WTC11 (cell line): Measurements from ENCODE around the gene DNAJB12. TPM values are rescaled to one million over a fixed set of nuclear protein-coding genes. Genes with fewer than 3 reads are reported as not detected.

Experiments
- ATAC-seq: fragments of 200-7000 bp; cut with Tn5 transposase; 2 replicates; pipeline ENCODE4 v1.10.0; 2021; ENCODE audit warnings: mild to moderate bottlenecking, moderate library complexity
- CTCF ChIA-PET: fragments of 300-600 bp; sonication (Branson Sonifier 250); formaldehyde crosslinking; loops from one replicate; lab custom pipeline; 2021; ENCODE audit warnings: antibody characterized with exemption; lab: Charles Lee
- POLR2A ChIA-PET: fragments of 350-600 bp; sonication (Branson Sonifier 250); formaldehyde crosslinking; loops from one replicate; lab custom pipeline; 2021; ENCODE audit warnings: antibody characterized with exemption; lab: Charles Lee
- DNase-seq: peaks from one replicate; pipeline ENCODE4 v3.0.0; 2021; ENCODE audit warnings: low spot score
- H3K27ac Mint-ChIP-seq: 2 replicates; pipeline ENCODE4 v1.8.0; 2021; ENCODE audit warnings: mixed read lengths
- H3K27me3 Mint-ChIP-seq: 2 replicates; pipeline ENCODE4 v1.8.0; 2021; ENCODE audit warnings: low read depth, mild to moderate bottlenecking, moderate library complexity, mixed read lengths
- H3K36me3 Mint-ChIP-seq: 2 replicates; pipeline ENCODE4 v1.8.0; 2021; ENCODE audit warnings: mixed read lengths
- H3K4me1 Mint-ChIP-seq: 2 replicates; pipeline ENCODE4 v1.8.0; 2022; ENCODE audit warnings: mixed read lengths
- H3K4me3 Mint-ChIP-seq: 2 replicates; pipeline ENCODE4 v1.8.0; 2021; ENCODE audit warnings: mild to moderate bottlenecking, moderate library complexity, mixed read lengths
- H3K9me3 Mint-ChIP-seq: 2 replicates; pipeline ENCODE4 v1.8.0; 2021; ENCODE audit warnings: mixed read lengths
- ATF2 ChIP-seq: sonication (generic); formaldehyde crosslinking; IDR thresholded peaks from 2 replicates; pipeline ENCODE4 v1.8.1; 2022; ENCODE audit warnings: low read depth, missing genetic modification reagents, borderline replicate concordance
- CREM ChIP-seq: sonication (generic); formaldehyde crosslinking; IDR thresholded peaks from 2 replicates; pipeline ENCODE4 v1.8.1; 2022; ENCODE audit warnings: mild to moderate bottlenecking, missing genetic modification reagents, moderate library complexity
- ESRRA ChIP-seq: sonication (generic); formaldehyde crosslinking; IDR thresholded peaks from 2 replicates; pipeline ENCODE4 v1.8.1; 2022; ENCODE audit warnings: mild to moderate bottlenecking, missing genetic modification reagents, borderline replicate concordance
- HMGXB4 ChIP-seq: sonication (generic); formaldehyde crosslinking; IDR thresholded peaks from 2 replicates; pipeline ENCODE4 v1.8.1; 2023; ENCODE audit warnings: mild to moderate bottlenecking, moderate library complexity, missing genetic modification reagents
- NFATC4 ChIP-seq: fragments of 250-450 bp; sonication (Bioruptor Pico); IDR thresholded peaks from 2 replicates; pipeline ENCODE4 v1.9.0; 2021; ENCODE audit warnings: mild to moderate bottlenecking
- NR3C1 ChIP-seq: sonication (generic); formaldehyde crosslinking; conservative IDR thresholded peaks from 2 replicates; pipeline ENCODE4 v1.8.1; 2023; ENCODE audit warnings: low read depth, mild to moderate bottlenecking, missing genetic modification reagents
- OVOL2 ChIP-seq: fragments of 250-450 bp; sonication (Bioruptor Pico); IDR thresholded peaks from 2 replicates; pipeline ENCODE4 v1.9.0; 2021; ENCODE audit warnings: mild to moderate bottlenecking, borderline replicate concordance
- PREB ChIP-seq: sonication (generic); formaldehyde crosslinking; IDR thresholded peaks from 2 replicates; pipeline ENCODE4 v1.8.1; 2022; ENCODE audit warnings: mild to moderate bottlenecking, missing genetic modification reagents, moderate library complexity, borderline replicate concordance
- TEAD4 ChIP-seq: sonication (generic); formaldehyde crosslinking; IDR thresholded peaks from 2 replicates; pipeline ENCODE4 v1.8.0; 2022; ENCODE audit warnings: mild to moderate bottlenecking, missing genetic modification reagents
- USF1 ChIP-seq: sonication (generic); formaldehyde crosslinking; IDR thresholded peaks from 2 replicates; pipeline ENCODE4 v1.8.0; 2022; ENCODE audit warnings: mild to moderate bottlenecking, missing genetic modification reagents
- ZNF138 ChIP-seq: sonication (generic); formaldehyde crosslinking; conservative IDR thresholded peaks from 2 replicates; pipeline ENCODE4 v1.8.1; 2022; ENCODE audit warnings: mild to moderate bottlenecking, moderate library complexity, missing genetic modification reagents
- ZNF396 ChIP-seq: fragments of 250-450 bp; sonication (Bioruptor Pico); IDR thresholded peaks from 2 replicates; pipeline ENCODE4 v1.8.0; 2021; ENCODE audit warnings: mild to moderate bottlenecking, moderate library complexity, borderline replicate concordance
- ZNF423 ChIP-seq: fragments of 250-450 bp; sonication (Bioruptor Pico); IDR thresholded peaks from 2 replicates; pipeline ENCODE4 v2.1.2; 2022; ENCODE audit warnings: mild to moderate bottlenecking, moderate library complexity
- total RNA-seq: library from RNA; stranded (reverse); gene quantifications from 3 replicates; pipeline ENCODE4 v1.2.3, GENCODE V29; 2021

The DNAJB12 gene
- total RNA-seq, 1 experiment from 2014 or later: 21.6 TPM

- H3K4me3 Mint-ChIP-seq: no peak overlapping the region
- no peak for TF ChIP-seq ZNF396 (CRISPR knock-in tag)
- no peak for TF ChIP-seq ZNF138 (CRISPR knock-in tag)
- no peak for TF ChIP-seq HMGXB4
- no peak for TF ChIP-seq TEAD4 (CRISPR knock-in tag)
- no peak for TF ChIP-seq NR3C1 (CRISPR knock-in tag)
- no peak for TF ChIP-seq OVOL2 (CRISPR knock-in tag)
- TF ChIP-seq ATF2 (CRISPR knock-in tag): no peak
- no peak for TF ChIP-seq PREB (CRISPR knock-in tag)
- TF ChIP-seq ZNF423 (CRISPR knock-in tag): no peak
- TF ChIP-seq USF1 (CRISPR knock-in tag): no peak
- no peak for TF ChIP-seq ESRRA (CRISPR knock-in tag)
- no peak for TF ChIP-seq CREM
- TF ChIP-seq NFATC4 (CRISPR knock-in tag): no peak
- POLR2A ChIA-PET: interaction anchor here (1.1 kb wide), 1 partner anchor 10 kb away, joined by 7 read pairs; the partner anchor contains the start of gene DDIT4
Measured at GRCh38 chr10:72283131-72283530, 71.6 kb downstream of the DNAJB12 start.

More at GRCh38 chr10:72283131-72283530, 71.6 kb downstream of the DNAJB12 start:
- CTCF ChIA-PET: interaction anchor here (0.9 kb wide), 1 partner anchor 8 kb away, joined by 4 read pairs; no protein-coding TSS in a partner anchor
- no peak for DNase-seq
- no peaks in the 10 kb centered on the region for H3K9me3 Mint-ChIP-seq
- peaks cover 3% of the 10 kb centered on the region; the same call in 1 of the 2 replicates for H3K27me3 Mint-ChIP-seq
- H3K36me3 Mint-ChIP-seq: no peaks in the 10 kb centered on the region
- H3K4me1 Mint-ChIP-seq: peaks cover 14% of the 10 kb centered on the region
- ATAC-seq: no peak
- no peak overlapping the region for H3K27ac Mint-ChIP-seq

Other genes starting within 250 kb of the DNAJB12 start
- gene ANAPC16, start 138.9 kb downstream of the DNAJB12 start, total RNA-seq: 52.3 to 72.4 TPM (median 72.3 TPM) in 3 replicates
- 30.4 to 38.7 TPM (median 32.5 TPM) in 3 replicates for gene ASCC1, start 138.6 kb downstream of the DNAJB12 start, total RNA-seq
- gene DDIT4, start 81.0 kb downstream of the DNAJB12 start, total RNA-seq: 118 to 158 TPM (median 153 TPM) in 3 replicates